ENCODE measurements around the gene ELK3. TPM values are rescaled to one million over a fixed set of nuclear protein-coding genes. Genes with fewer than 3 reads are reported as not detected.

ELK3 gene
- total RNA-seq, 1 donor from 2014 or later, result 4.8 TPM

DNA sequence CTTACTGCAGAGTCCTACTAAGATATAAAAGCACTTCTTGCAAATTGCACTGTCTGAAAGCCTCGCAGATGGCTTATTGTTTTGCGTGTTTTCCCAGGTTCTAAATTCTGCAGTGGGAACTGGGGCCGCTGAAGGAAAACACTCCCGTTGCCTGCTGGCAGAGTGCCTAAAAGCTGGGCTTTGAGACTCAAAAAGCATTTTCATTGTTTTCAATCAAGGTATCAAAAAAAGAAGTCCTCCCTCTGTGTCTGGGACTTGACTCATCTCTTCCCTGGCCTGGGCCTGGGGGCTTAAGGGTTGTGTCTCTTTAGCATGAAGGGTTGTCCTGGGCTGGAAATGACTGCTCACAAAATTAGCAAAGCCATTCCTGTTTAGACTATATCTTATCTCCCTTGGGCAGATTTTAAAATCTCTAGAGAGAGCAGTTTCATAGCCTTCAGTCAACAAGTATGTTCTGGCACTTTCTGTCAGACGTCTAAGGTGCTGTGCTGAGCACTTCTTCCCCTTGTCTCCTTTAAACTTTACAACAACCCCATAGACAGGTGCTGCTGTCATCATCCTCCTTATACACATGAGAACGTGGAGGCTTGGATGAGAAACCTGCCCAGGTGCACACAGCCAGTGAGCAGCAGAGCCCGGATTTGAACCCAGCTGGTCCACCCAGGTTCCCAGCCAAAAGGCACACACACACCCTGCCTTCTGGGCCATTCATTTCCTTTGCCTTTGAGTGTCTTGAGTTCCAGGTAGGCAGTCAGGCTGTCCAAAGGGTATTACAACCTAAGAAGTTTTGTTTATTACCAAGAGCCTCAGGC lies 31.1 kb downstream of the ELK3 start:
- Histone ChIP-seq H3K27ac (no peak overlapping the region), H3K9me3 (ENCODE audit: low read depth) (no peaks in the 10 kb centered on the region), H3F3A (ENCODE audit: low read depth) (no peaks in the 10 kb centered on the region), H3K9ac (no peak overlapping the region), H3K36me3 (no peaks in the 10 kb centered on the region), H3K4me1 (no peaks in the 10 kb centered on the region), H3K4me3 (no peak overlapping the region), H3K27me3 (no peaks in the 10 kb centered on the region), H4K20me1 (ENCODE audit: low read depth) (no peaks in the 10 kb centered on the region), H3K4me2 (no peak overlapping the region), H3K79me2 (ENCODE audit: low read depth) (no peaks in the 10 kb centered on the region), H2AFZ (replicated peaks) (no peak overlapping the region)
- peaks cover 4% of the 10 kb centered on the region for H3K4me1 Mint-ChIP-seq
- no peaks in the 10 kb centered on the region for H3K9me3 Mint-ChIP-seq
- DNase-seq (ENCODE audit: low spot score), result no peak
- TF ChIP-seq EZH2 (IDR thresholded peaks at IDR 0.05) (no peak), EZH2phosphoT487 (IDR thresholded peaks at IDR 0.05) (no peak), CTCF (IDR thresholded peaks at IDR 0.05) (no peak)
- H3K36me3 Mint-ChIP-seq, result peaks cover 5% of the 10 kb centered on the region
- no peak overlapping the region for H3K4me3 Mint-ChIP-seq
- no peak overlapping the region for H3K27ac Mint-ChIP-seq
- no peaks in the 10 kb centered on the region for H3K27me3 Mint-ChIP-seq (ENCODE audit: insufficient read depth, low read depth)

DNA sequence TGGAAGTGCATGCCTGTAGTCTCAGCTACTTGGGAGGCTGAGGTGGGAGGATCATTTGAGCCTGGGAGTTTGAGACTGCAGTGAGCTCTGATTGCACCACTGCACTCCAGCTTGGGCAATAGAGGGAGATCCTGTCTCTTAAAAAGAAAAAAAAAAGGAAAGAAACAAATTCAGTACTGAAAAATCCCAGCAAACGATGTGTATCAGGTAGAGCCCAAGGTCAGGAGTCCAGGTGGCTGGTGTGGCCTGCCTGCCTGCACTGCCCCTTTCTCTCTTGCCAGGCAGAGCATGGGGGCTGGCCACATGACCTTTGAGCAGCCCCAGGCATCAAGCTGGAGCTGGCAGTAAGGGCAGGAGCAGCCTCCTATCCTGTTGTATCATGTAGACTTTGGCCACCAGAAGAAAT lies 31.8 kb downstream of the ELK3 start:
- Mint-ChIP-seq H3K27me3 (ENCODE audit: insufficient read depth, low read depth) (no peaks in the 10 kb centered on the region), H3K9me3 (no peaks in the 10 kb centered on the region), H3K27ac (peak overlapping the region; percentile 70), H3K36me3 (peaks cover 5% of the 10 kb centered on the region), H3K4me1 (peaks cover 4% of the 10 kb centered on the region), H3K4me3 (no peak overlapping the region)
- Histone ChIP-seq H3K4me1 (no peaks in the 10 kb centered on the region), H3K4me3 (no peak overlapping the region), H4K20me1 (ENCODE audit: low read depth) (no peaks in the 10 kb centered on the region), H2AFZ (replicated peaks) (no peak overlapping the region), H3K79me2 (ENCODE audit: low read depth) (no peaks in the 10 kb centered on the region), H3K27me3 (no peaks in the 10 kb centered on the region), H3K36me3 (no peaks in the 10 kb centered on the region), H3K4me2 (no peak overlapping the region), H3F3A (ENCODE audit: low read depth) (no peaks in the 10 kb centered on the region), H3K27ac (no peak overlapping the region), H3K9ac (no peak overlapping the region), H3K9me3 (ENCODE audit: low read depth) (no peaks in the 10 kb centered on the region)
- DNase-seq (ENCODE audit: low spot score), result no peak
- no peak for TF ChIP-seq CTCF (IDR thresholded peaks at IDR 0.05)
- TF ChIP-seq EZH2phosphoT487 (IDR thresholded peaks at IDR 0.05), result no peak
- no peak for TF ChIP-seq EZH2 (IDR thresholded peaks at IDR 0.05)

DNA sequence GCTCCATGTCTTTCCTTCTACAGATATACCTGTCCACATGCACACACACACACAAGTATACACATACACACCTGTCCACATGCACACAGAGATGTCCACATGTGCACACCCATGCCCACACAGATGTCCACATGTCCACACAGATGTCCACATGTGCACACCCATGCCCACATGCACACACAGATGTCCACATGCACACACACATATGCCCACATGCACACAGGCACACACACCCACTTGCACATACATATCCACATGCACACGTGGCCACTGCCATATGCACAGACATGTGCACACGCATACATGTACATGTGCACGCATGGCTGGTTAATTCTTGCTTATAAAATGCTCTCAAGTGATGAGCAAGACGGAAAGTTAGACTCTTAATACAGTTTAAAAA lies 32.2 kb downstream of the ELK3 start:
- no peak overlapping the region for H3K27ac ChIP-seq
- H3K4me3 ChIP-seq, result no peak overlapping the region

More for the DNA sequence above, 32.2 kb downstream of the ELK3 start:
- no peak overlapping the region for H3K4me2 ChIP-seq
- no peaks in the 10 kb centered on the region for H4K20me1 ChIP-seq (ENCODE audit: low read depth)
- H3K9me3 Mint-ChIP-seq, result no peaks in the 10 kb centered on the region
- DNase-seq (ENCODE audit: low spot score), result no peak
- peak overlapping the region; percentile 70 for H3K27ac Mint-ChIP-seq
- no peaks in the 10 kb centered on the region for H3F3A ChIP-seq (ENCODE audit: low read depth)
- H3K4me1 Mint-ChIP-seq, result peaks cover 4% of the 10 kb centered on the region
- H2AFZ ChIP-seq (replicated peaks), result no peak overlapping the region
- no peaks in the 10 kb centered on the region for H3K27me3 ChIP-seq
- no peaks in the 10 kb centered on the region for H3K9me3 ChIP-seq (ENCODE audit: low read depth)
- H3K9ac ChIP-seq, result no peak overlapping the region
- H3K36me3 ChIP-seq, result no peaks in the 10 kb centered on the region
- H3K4me3 Mint-ChIP-seq, result no peak overlapping the region
- no peaks in the 10 kb centered on the region for H3K79me2 ChIP-seq (ENCODE audit: low read depth)
- H3K4me1 ChIP-seq, result no peaks in the 10 kb centered on the region
- peaks cover 5% of the 10 kb centered on the region for H3K36me3 Mint-ChIP-seq
- H3K27me3 Mint-ChIP-seq (ENCODE audit: insufficient read depth, low read depth), result no peaks in the 10 kb centered on the region
- TF ChIP-seq EZH2 (IDR thresholded peaks at IDR 0.05) (no peak), EZH2phosphoT487 (IDR thresholded peaks at IDR 0.05) (no peak), CTCF (IDR thresholded peaks at IDR 0.05) (no peak)
